Inflammatory macrophage (primary cell): Measurements from ENCODE around the gene MDM1.

ENCODE experiments used
- DNase-seq, 2 donors: peaks; one replicate each; pipeline ENCODE4 v3.0.0-alpha.2; 2020 to 2022

Gene MDM1

DNA sequence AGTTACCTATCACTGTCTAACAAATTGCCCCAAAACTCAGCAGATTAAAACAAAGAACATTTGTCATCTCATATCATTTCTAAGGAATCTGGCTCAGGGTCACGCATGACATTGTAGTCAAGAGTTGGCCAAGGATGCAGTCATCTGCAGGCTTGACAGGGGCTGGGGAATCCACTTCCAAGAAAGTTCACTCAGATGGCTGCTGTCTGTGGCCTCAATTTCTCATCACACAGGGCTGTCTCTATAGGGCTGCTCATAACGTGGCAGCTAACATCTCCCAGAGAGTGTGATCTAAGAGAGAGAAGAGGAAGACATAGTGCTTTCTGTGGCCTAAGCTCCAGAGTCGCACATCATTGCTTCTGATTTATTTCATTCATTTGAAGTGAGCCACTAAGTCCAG lies 61.8 kb downstream of the MDM1 start:
- DNase-seq: no peak

- no peak for DNase-seq
Observed at GRCh38 chr12:68269779-68270178, 62.4 kb downstream of the MDM1 start.

DNA sequence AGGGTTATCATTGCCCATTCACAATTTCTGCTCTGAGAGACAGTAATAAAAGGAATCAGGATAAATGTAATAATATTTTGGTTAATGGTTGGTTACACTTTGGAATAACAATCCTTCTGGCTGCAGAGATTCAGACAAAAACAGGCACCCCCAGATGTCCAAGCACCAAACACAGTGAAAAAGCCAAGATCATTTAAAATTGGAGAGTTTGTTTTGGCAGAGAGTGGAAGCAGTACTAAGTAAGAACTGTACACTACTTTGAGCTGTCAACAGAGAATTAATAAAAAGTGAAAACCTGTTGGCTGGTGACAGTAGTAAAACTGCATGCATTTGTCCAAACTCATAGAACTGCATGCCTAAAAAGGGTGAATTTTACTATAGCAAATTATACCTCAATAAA lies 63.2 kb downstream of the MDM1 start:
- DNase-seq: no peak

- DNase-seq: peak; percentile 20 to 90
Observed at GRCh38 chr12:68267892-68268396, 64.2 kb downstream of the MDM1 start.

GRCh38 chr12:68264857-68265256 lies 67.3 kb downstream of the MDM1 start:
- no peak for DNase-seq

DNA sequence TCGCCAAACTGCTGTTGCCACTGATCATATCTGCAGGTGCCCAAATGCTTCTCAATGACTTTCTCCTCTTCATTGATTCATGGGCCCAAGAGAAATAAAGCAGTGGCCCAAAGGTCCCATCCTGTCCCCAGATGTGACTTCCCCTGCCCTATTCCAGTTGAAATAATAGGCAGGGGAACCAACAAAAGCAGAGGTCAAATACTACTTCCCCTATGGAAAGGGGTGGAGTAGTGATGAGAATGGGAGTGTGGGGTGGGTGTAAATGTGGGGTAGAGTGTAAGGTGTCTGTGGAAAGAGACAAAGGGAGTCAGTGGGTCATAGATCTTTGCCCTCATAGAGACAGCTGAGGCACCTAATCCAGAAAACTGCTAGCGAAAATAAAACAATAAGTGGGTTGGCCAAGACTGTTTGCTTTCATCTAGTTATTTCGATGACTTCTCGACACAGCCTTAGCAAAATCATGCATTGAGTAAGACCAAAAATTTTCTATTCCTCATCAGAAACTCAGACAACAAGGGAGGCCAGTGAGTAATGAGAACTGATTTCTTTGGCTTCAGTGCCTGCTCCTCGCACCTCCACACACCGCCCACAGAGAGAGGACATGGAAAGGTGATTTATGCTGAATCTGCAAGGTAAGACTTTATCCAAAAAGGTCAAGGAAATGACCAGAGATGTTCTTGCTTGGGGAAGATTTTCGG lies 67.9 kb downstream of the MDM1 start:
- DNase-seq: peak in 1 of 2 donors; percentile 21

DNA sequence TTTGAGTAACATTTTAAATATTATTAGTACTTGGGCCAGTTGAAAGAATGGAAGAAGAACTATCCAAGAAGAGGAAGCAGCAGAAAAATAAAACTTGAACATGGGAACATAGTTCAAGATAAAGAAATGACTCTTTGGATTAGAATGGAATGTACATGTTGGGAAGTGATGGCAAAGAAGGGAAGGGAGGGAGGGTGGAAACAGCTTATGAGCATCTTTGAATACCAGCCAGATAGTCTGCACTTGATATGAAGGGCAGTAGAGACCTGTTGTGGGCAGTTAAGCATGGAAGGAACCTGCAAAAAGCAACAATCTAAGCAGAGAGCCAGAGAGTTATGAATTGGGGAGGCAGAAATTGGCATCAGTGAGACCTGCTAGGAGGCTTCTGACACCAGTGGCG lies 68.8 kb downstream of the MDM1 start:
- no peak for DNase-seq

DNA sequence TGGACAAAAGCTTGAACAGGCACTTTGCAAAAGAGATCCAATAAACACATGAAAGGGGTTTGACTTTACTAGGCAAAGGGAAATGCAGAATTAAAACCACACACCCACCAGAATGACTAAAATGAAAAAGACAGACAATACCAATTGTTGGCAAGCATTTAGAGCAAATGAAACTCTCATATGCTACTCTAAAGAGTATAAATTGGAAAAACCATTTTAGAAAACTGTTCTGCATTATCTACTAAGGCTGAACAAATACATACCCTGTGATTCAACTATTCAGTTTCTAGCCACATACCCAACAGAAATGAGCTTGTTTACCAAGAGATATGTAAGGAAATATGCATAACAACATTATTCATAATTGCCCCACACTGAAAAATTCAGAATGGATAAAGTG lies 70.3 kb downstream of the MDM1 start:
- no peak for DNase-seq

GRCh38 chr12:68260153-68260552 lies 72.0 kb downstream of the MDM1 start:
- DNase-seq: no peak

DNA sequence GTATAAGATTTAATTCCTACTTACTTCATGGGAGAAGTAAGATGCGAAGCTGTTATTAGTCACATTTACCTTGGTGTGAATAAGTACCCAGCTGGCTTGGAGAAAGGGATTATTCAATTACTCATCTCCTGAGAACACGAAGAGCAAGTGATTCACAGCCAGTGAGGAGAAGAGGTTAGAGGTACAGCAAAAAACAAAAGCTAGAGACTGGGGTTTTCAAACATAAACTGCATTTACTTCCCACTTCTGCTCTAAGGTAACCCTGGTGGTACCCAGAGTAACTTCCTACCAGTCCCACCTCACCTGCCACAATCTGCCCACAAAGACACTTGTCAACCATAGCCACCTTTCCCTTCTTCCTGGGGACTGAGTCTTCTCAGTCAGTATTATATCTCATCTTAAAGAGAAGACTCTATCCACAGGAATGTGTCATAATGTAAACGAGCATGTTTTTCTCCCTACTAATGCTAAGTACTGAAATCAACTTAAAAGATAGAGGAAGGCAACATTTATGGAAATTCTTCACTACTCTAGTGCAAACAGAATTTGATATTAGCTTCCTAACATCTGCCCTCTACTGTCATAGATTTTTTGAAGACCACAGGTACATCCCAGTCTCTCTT lies 72.7 kb downstream of the MDM1 start:
- DNase-seq: no peak

GRCh38 chr12:68253504-68253903 lies 78.7 kb downstream of the MDM1 start, which contains the start of gene IL22:
TSS of gene IL22 (minus strand) at chr12:68253604. CDS start at chr12:68253448, 156 bp downstream.
- no peak for DNase-seq

- no peak for DNase-seq
Observed at GRCh38 chr12:68252077-68252476, 80.1 kb downstream of the MDM1 start.

DNA sequence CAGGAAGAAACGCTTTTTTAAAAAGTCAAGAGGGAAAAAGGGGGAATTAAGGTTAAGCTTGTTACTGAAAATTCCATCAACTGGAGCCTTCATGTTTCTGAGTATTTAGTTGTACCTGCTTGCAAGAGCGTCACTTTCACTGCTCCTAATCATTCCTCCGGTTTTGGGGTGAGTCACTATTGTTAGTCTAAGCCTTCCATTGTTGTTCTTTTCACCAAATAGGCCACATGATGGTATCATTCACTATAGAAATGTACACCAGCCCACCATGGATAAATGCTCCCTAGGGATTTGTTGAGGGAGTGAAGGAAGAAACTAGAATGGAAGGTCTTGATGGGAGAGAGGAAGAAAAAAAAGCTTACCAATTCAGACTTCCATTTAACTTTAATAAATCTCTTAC lies 81.7 kb downstream of the MDM1 start:
- no peak for DNase-seq

GRCh38 chr12:68247785-68248184 lies 84.4 kb downstream of the MDM1 start:
- DNase-seq: no peak

DNA sequence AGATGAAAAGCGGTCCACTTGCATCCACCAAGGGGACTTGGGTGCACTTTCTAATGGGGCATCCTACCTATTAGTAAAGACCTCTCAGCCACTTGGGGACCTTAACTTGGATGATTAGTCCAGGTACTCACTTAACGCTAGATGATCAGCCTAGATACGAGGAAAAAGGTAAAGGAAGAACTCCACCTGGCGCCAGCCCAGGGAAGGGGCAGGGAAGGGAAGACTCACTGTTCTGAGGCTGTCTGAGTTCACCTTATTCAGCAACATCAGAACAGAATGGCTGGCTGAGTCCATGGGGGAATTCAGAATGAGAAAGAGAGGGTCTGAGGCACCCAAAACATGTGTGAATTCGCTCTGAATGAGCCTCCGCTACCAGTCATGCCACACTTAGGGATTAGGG lies 85.8 kb downstream of the MDM1 start:
- no peak for DNase-seq

DNA sequence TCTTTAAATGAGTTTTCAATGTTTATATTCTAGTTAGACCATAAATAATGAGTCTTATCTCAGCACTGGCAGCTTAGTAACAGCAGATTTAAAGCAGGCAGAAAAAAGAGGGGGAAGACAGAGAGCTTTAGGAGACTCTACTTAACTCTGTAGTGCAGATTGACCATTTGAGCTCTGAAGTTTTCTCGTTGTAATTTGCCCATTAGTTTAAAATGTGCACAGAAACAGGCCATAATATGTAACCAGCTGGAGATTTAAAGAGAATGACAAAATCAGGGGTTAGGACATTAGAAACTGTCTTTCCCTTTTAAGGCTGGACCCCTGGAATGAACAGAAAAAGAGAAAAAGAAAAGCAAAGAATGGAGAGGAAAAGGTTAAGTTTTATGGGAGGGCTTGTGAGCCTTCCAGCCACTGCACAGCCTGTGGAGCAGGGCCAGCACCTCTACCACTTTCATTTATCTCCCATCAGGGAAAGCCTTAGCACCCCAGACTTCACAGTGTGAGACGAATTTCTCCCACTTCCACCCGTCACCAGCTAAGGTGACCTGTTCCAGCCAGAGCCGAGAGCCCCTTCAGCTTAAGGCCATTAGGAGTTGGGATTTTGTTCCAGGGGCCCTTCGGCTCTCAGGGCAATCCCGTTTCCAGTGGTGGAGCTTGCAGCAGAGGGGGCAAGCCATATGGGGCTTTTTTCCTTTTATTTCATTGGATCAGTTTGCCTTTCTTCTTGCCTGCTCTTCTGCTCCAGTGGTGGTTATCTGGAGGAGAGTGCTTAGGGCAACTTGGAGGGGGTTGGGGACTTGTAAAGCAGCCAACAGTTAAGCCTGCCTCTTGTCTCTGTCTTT lies 86.8 kb downstream of the MDM1 start:
- no peak for DNase-seq
